Right lobe of liver (tissue), 6 donors: Measurements from ENCODE around the gene MT1X. TPM values are rescaled to one million over a fixed set of nuclear protein-coding genes. Genes with fewer than 3 reads are reported as not detected.

Source experiments
- ATAC-seq, 4 donors: fragments of 200-7000 bp; cut with Tn5 transposase; one replicate each; pipeline ENCODE4 v1.9.1; 2020; ENCODE audit warnings: mild to moderate bottlenecking in 4 of 4, moderate library complexity in 4 of 4
- DNase-seq, 3 donors: peaks; one replicate each; pipeline ENCODE4 v3.0.0-alpha.2; 2020
- H3K27ac ChIP-seq, 3 donors: fragments of 200-600 bp; one replicate each; pipeline ENCODE4 v1.8.0; 2022
- H3K27me3 ChIP-seq, 2 donors: fragments of 200-600 bp; one replicate each; pipeline ENCODE4 v1.8.0; 2022
- H3K36me3 ChIP-seq, 4 donors: fragments of 200-600 bp; sonication (generic) in 1 of 4; one replicate each; pipeline versions ENCODE4 v1.5.1 to v1.8.0; 2017 to 2022; ENCODE audit warnings: control low read depth in 1 of 4
- H3K4me1 ChIP-seq, 4 donors: fragments of 200-600 bp; sonication (generic) in 1 of 4; one replicate each; pipeline versions ENCODE4 v1.5.1 to v1.8.0; 2017 to 2022; ENCODE audit warnings: control low read depth in 1 of 4
- H3K4me3 ChIP-seq, 3 donors: fragments of 200-600 bp; one replicate each; pipeline ENCODE4 v1.8.0; 2022
- H3K9me3 ChIP-seq, 4 donors: fragments of 200-600 bp; sonication (generic) in 1 of 4; one replicate each; pipeline versions ENCODE4 v1.5.1 to v1.8.0; 2017 to 2022; ENCODE audit warnings: control low read depth in 1 of 4
- POLR2A ChIP-seq: fragments of 450-650 bp; IDR thresholded peaks from one replicate; pipeline ENCODE4 v1.6.1; 2017; ENCODE audit warnings: antibody characterized with exemption, mild to moderate bottlenecking
- WGBS: methylation state at CpG from one replicate; pipeline ENCODE4 v1.1.6; 2018; ENCODE audit warnings: low coverage, low lambda C conversion rate; ENCODE audit not compliant: insufficient coverage; ENCODE audit errors: missing lambda C conversion rate; 5-methylcytosine and 5-hydroxymethylcytosine counted together
- intact Hi-C, 2 donors: fragments of 100-400 bp; cut with DNase I; formaldehyde crosslinking; loops; one replicate each; pipeline versions ENCODE4 v1.11.2 to v1.14.1; 2022
- total RNA-seq, 6 experiments: library from RNA; depleted of rRNA in 2 of 6; stranded (reverse); fragments of >200 nt in 2 of 6; fragmentation: NEBNext Ultra II Directional in 3 of 6; extraction: Animal tissue kit (Norgen Biotek cat#: 25700) in 3 of 6; gene quantifications; one replicate each; pipeline versions ENCODE4 v1.1.0 to v1.2.4, GENCODE V29; 2016 to 2023
- TF ChIP-seq, protein P1 (sequence below), 4 donors: fragments of 200-600 bp in 3 of 4; fragments of 450-650 bp in 1 of 4; IDR thresholded peaks; one replicate each; pipeline versions ENCODE4 v1.5.1 to v1.8.0; 2016 to 2022; ENCODE audit warnings: antibody characterized with exemption in 4 of 4, mild to moderate bottlenecking in 2 of 4
- donor health status: DM: no; HTN: yes; CAD: no.
- donor health status: DM: no; HTN: no; CAD: no.
- donor health status: DM: no; HTN: no; CAD: no.
- donor health status: DM: no; HTN: yes; CAD: no.
- donor health status: DM: no; HTN: yes; CAD: no.

The MT1X gene
- total RNA-seq, 6 experiments from 2014 or later, result 808 to 2,440 (median 1,620) TPM

DNA sequence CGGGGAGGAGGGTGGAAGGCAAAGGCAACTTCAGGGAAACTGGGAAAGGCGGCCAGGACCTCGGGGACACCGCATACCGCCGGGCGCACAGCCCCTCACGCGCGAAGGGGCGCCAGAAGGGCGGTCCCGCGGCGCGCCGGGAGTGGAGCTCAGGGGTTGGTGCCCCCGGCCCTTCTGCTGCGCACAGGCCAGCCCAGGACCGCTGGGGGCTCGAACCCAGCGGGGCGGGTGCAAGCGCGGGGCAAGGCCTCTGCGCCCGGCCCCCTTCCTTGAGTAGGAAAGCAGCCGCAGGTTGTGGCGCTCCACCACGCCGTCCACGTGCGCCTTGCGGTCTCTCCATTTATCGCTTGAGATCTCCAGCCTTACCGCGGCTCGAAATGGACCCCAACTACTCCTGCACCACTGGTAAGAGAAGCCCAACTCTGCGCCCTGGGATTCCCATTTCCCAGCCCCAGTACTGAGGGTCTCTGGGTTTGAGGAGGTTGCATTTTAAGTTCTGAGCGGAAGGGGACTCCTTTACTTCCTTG, 46.8 kb upstream of the MT1X start:
- Histone ChIP-seq H3K27ac (no peak overlapping the region), H3K27me3 (no peaks in the 10 kb centered on the region), H3K4me3 (no peak overlapping the region), H3K36me3 (no peaks in the 10 kb centered on the region), H3K4me1 (peaks cover 0 to 25% (median 3%) of the 10 kb centered on the region in 4 donors), H3K9me3 (no peaks in the 10 kb centered on the region)
- intact Hi-C loops, result no loop called here
- no peak for ATAC-seq
- 62% methylated on average over 4 of the region's 40 CpGs for WGBS
- DNase-seq, result peak in 1 of 3 donors; percentile 39
- TF ChIP-seq, protein P1, sequence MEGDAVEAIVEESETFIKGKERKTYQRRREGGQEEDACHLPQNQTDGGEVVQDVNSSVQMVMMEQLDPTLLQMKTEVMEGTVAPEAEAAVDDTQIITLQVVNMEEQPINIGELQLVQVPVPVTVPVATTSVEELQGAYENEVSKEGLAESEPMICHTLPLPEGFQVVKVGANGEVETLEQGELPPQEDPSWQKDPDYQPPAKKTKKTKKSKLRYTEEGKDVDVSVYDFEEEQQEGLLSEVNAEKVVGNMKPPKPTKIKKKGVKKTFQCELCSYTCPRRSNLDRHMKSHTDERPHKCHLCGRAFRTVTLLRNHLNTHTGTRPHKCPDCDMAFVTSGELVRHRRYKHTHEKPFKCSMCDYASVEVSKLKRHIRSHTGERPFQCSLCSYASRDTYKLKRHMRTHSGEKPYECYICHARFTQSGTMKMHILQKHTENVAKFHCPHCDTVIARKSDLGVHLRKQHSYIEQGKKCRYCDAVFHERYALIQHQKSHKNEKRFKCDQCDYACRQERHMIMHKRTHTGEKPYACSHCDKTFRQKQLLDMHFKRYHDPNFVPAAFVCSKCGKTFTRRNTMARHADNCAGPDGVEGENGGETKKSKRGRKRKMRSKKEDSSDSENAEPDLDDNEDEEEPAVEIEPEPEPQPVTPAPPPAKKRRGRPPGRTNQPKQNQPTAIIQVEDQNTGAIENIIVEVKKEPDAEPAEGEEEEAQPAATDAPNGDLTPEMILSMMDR (IDR thresholded peaks at IDR 0.05), result no peak
- TF ChIP-seq POLR2A, result no peak

DNA sequence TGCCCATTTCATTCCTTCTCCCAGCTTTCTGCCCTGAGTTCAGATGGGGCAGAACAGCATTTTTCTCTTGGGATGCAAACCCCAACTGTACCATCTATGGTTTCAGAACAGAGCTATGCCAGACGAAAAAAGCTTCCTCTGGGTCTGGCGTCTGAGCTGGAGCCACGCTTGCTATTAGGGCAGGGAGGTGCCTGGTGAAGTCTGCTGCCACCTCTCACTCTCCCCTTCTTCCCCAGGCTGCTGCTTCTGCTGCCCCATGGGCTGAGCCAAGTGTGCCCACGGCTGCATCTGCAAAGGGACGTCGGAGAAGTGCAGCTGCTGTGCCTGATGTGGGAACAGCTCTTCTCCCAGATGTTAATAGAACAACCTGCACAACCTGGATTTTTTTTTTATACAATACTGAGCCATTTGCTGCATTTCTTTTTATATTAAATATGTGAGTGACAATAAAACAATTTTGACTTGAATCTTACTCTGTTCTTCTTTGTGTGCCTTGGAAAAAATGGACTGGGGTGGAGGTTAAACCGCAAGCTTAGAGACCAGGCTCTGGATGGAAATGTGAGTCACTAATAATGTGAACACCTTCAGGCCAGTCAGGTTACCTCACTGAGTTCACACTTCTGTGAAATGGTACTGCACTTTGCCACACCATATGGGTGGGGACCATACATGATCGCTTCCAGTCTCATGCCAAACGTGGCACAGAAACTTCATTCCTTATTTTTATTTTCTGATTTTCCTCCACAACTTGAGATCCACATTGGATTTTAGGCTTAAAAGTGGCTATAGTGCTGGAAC, 45.5 kb upstream of the MT1X start:
- DNase-seq (no peak), ATAC-seq (no peak)
- peaks cover 0 to 15% (median 3%) of the 10 kb centered on the region in 4 donors for H3K4me1 ChIP-seq
- H3K4me3 ChIP-seq, result no peak overlapping the region
- H3K36me3 ChIP-seq, result no peaks in the 10 kb centered on the region
- intact Hi-C loops, result no loop called here
- H3K27me3 ChIP-seq, result no peaks in the 10 kb centered on the region
- WGBS, result 56% methylated on average over 9 of the region's 9 CpGs
- H3K27ac ChIP-seq, result no peak overlapping the region
- TF ChIP-seq POLR2A, result no peak
- TF ChIP-seq, protein P1 (IDR thresholded peaks at IDR 0.05), result no peak
- H3K9me3 ChIP-seq, result no peaks in the 10 kb centered on the region

DNA sequence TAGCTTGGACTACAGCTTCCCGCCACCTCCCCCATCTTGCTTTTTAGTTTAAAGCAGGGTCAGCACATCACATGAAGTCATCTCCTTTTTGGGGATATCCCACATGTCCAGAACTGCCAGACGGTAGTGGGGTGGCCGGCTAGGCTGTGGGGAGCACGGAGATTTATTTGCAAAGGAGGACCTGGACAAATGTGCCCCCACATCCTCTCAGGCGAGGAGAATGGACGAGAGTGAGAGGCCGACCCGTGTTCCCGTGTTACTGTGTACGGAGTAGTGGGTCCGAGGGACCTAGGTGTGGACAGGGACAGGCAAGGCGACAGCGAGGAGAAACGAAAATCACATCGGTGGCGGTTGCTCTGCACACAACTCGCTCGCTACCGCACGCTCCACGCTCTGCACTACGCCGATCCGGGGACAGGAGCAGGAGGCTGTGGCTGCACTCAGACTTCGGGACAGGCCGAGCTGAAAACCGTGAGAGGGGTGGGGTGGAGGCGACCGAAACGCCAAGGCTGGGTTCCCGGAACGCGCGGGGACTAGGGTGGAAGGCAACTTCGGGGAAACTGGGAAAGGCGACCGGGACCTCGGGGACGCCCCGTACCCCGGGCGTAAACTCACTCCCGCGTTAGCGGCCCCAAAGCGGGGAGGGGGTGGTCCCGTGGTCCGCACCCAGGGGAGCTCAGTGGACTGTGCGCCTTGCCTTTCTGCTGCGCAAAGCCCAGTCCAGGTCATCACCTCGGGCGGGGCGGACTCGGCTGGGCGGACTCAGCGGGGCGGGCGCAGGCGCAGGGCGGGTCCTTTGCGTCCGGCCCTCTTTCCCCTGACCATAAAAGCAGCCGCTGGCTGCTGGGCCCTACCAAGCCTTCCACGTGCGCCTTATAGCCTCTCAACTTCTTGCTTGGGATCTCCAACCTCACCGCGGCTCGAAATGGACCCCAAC, 44.2 kb upstream of the MT1X start, which contains the start of gene MT1A:
MT1A (plus strand) TSS at position 853 of the 937 bp plus-strand sequence; CDS start at position 926, 73 bp downstream.
- Histone ChIP-seq H3K9me3 (no peaks in the 10 kb centered on the region), H3K4me3 (peak within 1 kb of the TSS; percentile 35 to 60 (median 57)), H3K4me1 (peaks cover 0 to 23% (median 3%) of the 10 kb centered on the region in 4 donors), H3K27me3 (no peaks in the 10 kb centered on the region), H3K36me3 (no peaks in the 10 kb centered on the region), H3K27ac (peak within 1 kb of the TSS; percentile 69 to 78 (median 70))
- peak; percentile 96 for TF ChIP-seq POLR2A
- TF ChIP-seq, protein P1 (IDR thresholded peaks at IDR 0.05), result no peak
- 6% methylated on average over 34 of the region's 68 CpGs for WGBS
- intact Hi-C loops, result no loop called here
- DNase-seq (peak; percentile 90 to 97 (median 95)), ATAC-seq (peak; percentile 84 to 93 (median 87))

DNA sequence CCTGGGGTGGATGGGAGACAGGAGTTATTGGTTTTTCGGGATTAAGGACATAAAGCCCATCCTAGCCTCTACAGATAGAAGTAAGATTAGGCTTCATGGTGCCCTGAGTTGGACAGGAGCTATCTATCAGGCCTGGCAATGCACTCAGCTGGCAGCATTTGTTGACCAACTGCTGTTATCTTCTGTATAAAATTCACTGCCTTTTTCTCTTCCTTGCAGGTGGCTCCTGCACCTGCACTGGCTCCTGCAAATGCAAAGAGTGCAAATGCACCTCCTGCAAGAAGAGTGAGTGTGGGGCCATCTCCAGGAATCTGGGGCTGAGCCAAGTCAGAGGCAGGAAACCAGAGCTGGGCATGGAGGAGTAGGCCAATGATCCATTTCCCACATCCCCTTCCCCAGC, 43.2 kb upstream of the MT1X start:
- Histone ChIP-seq H3K27ac (peak overlapping the region in 2 of 3 donors; percentile 70 to 78), H3K9me3 (no peaks in the 10 kb centered on the region), H3K27me3 (no peaks in the 10 kb centered on the region), H3K36me3 (no peaks in the 10 kb centered on the region), H3K4me1 (peaks cover 0 to 30% (median 7%) of the 10 kb centered on the region in 4 donors), H3K4me3 (peak overlapping the region in 2 of 3 donors; percentile 57 to 60)
- 13% methylated on average over 1 of the region's 1 CpG for WGBS
- TF ChIP-seq POLR2A, result no peak
- TF ChIP-seq, protein P1 (IDR thresholded peaks at IDR 0.05), result no peak
- DNase-seq (peak in 1 of 3 donors; percentile 56), ATAC-seq (peak; percentile 3 to 38 (median 16))
- intact Hi-C loops, result no loop called here
